NCI-H2196 treated with DMSO at 0.1 percent for 48 hours (cell line): ENCODE measurements around the gene MICU1.
"Not testable (repeated sequence)": the region's sequence is repeated elsewhere in the genome, so short reads cannot be mapped to it uniquely, and the experiment has no call there.

Source experiments
- DNase-seq: peaks from one replicate; lab custom pipeline; 2025; ENCODE audit not compliant: unreplicated experiment; lab: John Stamatoyannopoulos, UW

Gene MICU1

GRCh38 chr10:72509206-72509799 lies 116.6 kb downstream of the MICU1 start:
- DNase-seq = no peak

GRCh38 chr10:72508033-72508432 lies 117.8 kb downstream of the MICU1 start:
- DNase-seq = no peak

GRCh38 chr10:72506474-72506873 lies 119.4 kb downstream of the MICU1 start:
- no peak for DNase-seq

GRCh38 chr10:72505435-72505834 lies 120.4 kb downstream of the MICU1 start:
- DNase-seq = no peak

- DNase-seq = no peak
Observed at GRCh38 chr10:72503694-72504438, 122.0 kb downstream of the MICU1 start.

- DNase-seq = no peak
Observed at GRCh38 chr10:72503241-72503640, 122.6 kb downstream of the MICU1 start.

GRCh38 chr10:72502581-72502980 lies 123.3 kb downstream of the MICU1 start:
- DNase-seq = no peak

GRCh38 chr10:72499701-72500100 lies 126.2 kb downstream of the MICU1 start:
- DNase-seq = no peak

- DNase-seq = no peak
Observed at GRCh38 chr10:72490951-72491350, 134.9 kb downstream of the MICU1 start.

GRCh38 chr10:72487521-72487920 lies 138.4 kb downstream of the MICU1 start:
- no peak for DNase-seq

GRCh38 chr10:72487116-72487515 lies 138.8 kb downstream of the MICU1 start:
- DNase-seq = no peak

GRCh38 chr10:72485701-72486100 lies 140.2 kb downstream of the MICU1 start:
- DNase-seq = no peak

- DNase-seq = no peak
Observed at GRCh38 chr10:72484521-72484920, 141.4 kb downstream of the MICU1 start.

GRCh38 chr10:72483471-72483870 lies 142.4 kb downstream of the MICU1 start:
- no peak for DNase-seq

- DNase-seq = no peak
Observed at GRCh38 chr10:72480861-72481260, 145.0 kb downstream of the MICU1 start.

GRCh38 chr10:72477463-72477862 lies 148.4 kb downstream of the MICU1 start:
- DNase-seq = no peak

- no peak for DNase-seq
Observed at GRCh38 chr10:72472306-72472705, 153.6 kb downstream of the MICU1 start.

- no peak for DNase-seq
Observed at GRCh38 chr10:72470666-72471065, 155.2 kb downstream of the MICU1 start.

- not testable (repeated sequence) for DNase-seq
Observed at GRCh38 chr10:72467064-72467463, 158.8 kb downstream of the MICU1 start.

- DNase-seq = no peak
Observed at GRCh38 chr10:72466018-72466417, 159.9 kb downstream of the MICU1 start.

- no peak for DNase-seq
Observed at GRCh38 chr10:72464438-72464837, 161.4 kb downstream of the MICU1 start.

GRCh38 chr10:72462261-72462660 lies 163.6 kb downstream of the MICU1 start:
- DNase-seq = no peak

GRCh38 chr10:72461085-72461484 lies 164.8 kb downstream of the MICU1 start:
- no peak for DNase-seq
